Ovary (tissue), 3 donors: ENCODE data around the gene ZNF341.

ENCODE experiments used
- EP300 ChIP-seq: sonication (generic); formaldehyde crosslinking; IDR thresholded peaks from one replicate; pipeline ENCODE4 v1.6.1; 2017; ENCODE audit warnings: antibody characterized with exemption
- POLR2A ChIP-seq: fragments of 450-650 bp; IDR thresholded peaks from one replicate; pipeline ENCODE4 v1.6.1; 2017; ENCODE audit warnings: antibody characterized with exemption, mild to moderate bottlenecking, moderate library complexity
- TF ChIP-seq, protein P1 (sequence below), 3 donors: fragments of 450-650 bp in 2 of 3; fragments of 200-600 bp in 1 of 3; IDR thresholded peaks; one replicate each; pipeline versions ENCODE4 v1.5.1 to v1.8.0; 2016 to 2022; ENCODE audit warnings: antibody characterized with exemption in 3 of 3, mild to moderate bottlenecking in 1 of 3
- donor health status: DM: no; HTN: no; CAD: no.

DNA sequence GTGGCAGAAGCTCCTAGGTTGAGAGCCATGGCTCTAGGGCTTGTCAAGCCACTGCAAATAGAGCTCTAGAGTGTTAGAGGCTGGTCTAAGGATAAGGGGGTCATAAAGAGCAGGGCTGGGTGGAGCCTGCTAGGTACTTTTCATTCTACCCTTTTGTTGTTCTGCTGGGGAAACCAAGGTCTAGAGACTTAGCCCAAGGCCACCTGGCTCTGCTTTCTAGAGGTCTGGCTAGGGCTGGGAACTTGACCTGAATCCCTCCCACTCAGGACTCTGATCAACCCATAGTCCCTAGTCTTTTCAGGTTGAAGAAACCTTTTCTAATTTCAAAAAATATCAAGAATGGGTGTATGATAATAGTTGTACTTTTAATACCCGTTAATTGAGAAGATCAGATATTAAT is 93.1 kb downstream of the ZNF341 start:
- TF ChIP-seq, protein P1, sequence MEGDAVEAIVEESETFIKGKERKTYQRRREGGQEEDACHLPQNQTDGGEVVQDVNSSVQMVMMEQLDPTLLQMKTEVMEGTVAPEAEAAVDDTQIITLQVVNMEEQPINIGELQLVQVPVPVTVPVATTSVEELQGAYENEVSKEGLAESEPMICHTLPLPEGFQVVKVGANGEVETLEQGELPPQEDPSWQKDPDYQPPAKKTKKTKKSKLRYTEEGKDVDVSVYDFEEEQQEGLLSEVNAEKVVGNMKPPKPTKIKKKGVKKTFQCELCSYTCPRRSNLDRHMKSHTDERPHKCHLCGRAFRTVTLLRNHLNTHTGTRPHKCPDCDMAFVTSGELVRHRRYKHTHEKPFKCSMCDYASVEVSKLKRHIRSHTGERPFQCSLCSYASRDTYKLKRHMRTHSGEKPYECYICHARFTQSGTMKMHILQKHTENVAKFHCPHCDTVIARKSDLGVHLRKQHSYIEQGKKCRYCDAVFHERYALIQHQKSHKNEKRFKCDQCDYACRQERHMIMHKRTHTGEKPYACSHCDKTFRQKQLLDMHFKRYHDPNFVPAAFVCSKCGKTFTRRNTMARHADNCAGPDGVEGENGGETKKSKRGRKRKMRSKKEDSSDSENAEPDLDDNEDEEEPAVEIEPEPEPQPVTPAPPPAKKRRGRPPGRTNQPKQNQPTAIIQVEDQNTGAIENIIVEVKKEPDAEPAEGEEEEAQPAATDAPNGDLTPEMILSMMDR (IDR thresholded peaks at IDR 0.05) = no peak
- TF ChIP-seq POLR2A (no peak), EP300 (no peak)
